Measurements from ENCODE around the gene FLNC. TPM values are rescaled to one million over a fixed set of nuclear protein-coding genes. Genes with fewer than 3 reads are reported as not detected.

Gene FLNC
- total and polyA plus RNA-seq, 9 of the 15 experiments (the other 6 are each of a cell fraction or from before 2014, with no cell fraction given) = 0.90 to 155 (median 28.8) TPM

DNA sequence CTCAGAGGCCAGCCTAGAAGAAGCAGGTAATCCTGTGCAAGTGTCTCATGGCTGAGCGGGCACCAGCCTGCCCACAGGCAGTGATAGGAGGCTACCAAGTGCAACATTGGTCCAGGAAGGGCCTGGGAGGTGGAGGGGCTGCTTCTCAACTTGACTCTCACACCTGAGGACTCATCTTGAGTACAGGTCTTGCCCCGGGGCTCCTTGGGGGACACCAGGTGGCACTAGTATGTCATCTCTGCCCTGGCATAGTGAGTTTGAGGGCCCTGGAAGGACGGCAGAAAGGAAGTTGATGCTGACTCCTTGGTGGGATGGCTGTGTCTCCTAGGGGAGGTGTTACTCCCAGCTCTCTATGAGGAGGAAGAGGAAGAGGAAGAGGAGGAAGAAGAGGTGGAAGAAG, 36.2 kb upstream of the FLNC start (continued):
- TF ChIP-seq, protein P1, sequence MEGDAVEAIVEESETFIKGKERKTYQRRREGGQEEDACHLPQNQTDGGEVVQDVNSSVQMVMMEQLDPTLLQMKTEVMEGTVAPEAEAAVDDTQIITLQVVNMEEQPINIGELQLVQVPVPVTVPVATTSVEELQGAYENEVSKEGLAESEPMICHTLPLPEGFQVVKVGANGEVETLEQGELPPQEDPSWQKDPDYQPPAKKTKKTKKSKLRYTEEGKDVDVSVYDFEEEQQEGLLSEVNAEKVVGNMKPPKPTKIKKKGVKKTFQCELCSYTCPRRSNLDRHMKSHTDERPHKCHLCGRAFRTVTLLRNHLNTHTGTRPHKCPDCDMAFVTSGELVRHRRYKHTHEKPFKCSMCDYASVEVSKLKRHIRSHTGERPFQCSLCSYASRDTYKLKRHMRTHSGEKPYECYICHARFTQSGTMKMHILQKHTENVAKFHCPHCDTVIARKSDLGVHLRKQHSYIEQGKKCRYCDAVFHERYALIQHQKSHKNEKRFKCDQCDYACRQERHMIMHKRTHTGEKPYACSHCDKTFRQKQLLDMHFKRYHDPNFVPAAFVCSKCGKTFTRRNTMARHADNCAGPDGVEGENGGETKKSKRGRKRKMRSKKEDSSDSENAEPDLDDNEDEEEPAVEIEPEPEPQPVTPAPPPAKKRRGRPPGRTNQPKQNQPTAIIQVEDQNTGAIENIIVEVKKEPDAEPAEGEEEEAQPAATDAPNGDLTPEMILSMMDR (IDR thresholded peaks at IDR 0.05 in 2 of 3, conservative IDR thresholded peaks at IDR 0.05 in 1 of 3; ENCODE audit: insufficient read depth in 2 of 3, low read depth in 1 of 3, low read length in 3 of 3) = peak; percentile 24 to 28 (median 27); a peak in 3 of 6 replicates
- TF ChIP-seq SMAD4 (CRISPR knock-in tag; conservative IDR thresholded peaks at IDR 0.05) (no peak), ZNF436 (CRISPR knock-in tag; IDR thresholded peaks at IDR 0.05) (no peak), RBFOX2 (IDR thresholded peaks at IDR 0.05; ENCODE audit: low read depth, low read length) (peak; percentile 16; the same call in 1 of the 2 replicates), EP400 (IDR thresholded peaks at IDR 0.05) (no peak), ZKSCAN3 (CRISPR knock-in tag; IDR thresholded peaks at IDR 0.05) (no peak), HDAC6 (IDR thresholded peaks at IDR 0.05; ENCODE audit: low read depth, low read length) (no peak), RAD21 (CRISPR knock-in tag; conservative IDR thresholded peaks at IDR 0.05 in 1 of 2, IDR thresholded peaks at IDR 0.05 in 1 of 2) (peak in 1 of 2 experiments; percentile 35; a peak in 2 of 4 replicates), MYBL2 (IDR thresholded peaks at IDR 0.05; ENCODE audit: low read depth) (no peak), MYBL2 (CRISPR knock-in tag; IDR thresholded peaks at IDR 0.05; ENCODE audit: borderline replicate concordance) (no peak), XRCC4 (IDR thresholded peaks at IDR 0.05; ENCODE audit: extremely low read depth, insufficient read depth, insufficient read length) (no peak)
- TF ChIP-seq, protein P2, sequence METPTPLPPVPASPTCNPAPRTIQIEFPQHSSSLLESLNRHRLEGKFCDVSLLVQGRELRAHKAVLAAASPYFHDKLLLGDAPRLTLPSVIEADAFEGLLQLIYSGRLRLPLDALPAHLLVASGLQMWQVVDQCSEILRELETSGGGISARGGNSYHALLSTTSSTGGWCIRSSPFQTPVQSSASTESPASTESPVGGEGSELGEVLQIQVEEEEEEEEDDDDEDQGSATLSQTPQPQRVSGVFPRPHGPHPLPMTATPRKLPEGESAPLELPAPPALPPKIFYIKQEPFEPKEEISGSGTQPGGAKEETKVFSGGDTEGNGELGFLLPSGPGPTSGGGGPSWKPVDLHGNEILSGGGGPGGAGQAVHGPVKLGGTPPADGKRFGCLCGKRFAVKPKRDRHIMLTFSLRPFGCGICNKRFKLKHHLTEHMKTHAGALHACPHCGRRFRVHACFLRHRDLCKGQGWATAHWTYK (CRISPR knock-in tag; IDR thresholded peaks at IDR 0.05) = no peak
- TF ChIP-seq, protein P3, sequence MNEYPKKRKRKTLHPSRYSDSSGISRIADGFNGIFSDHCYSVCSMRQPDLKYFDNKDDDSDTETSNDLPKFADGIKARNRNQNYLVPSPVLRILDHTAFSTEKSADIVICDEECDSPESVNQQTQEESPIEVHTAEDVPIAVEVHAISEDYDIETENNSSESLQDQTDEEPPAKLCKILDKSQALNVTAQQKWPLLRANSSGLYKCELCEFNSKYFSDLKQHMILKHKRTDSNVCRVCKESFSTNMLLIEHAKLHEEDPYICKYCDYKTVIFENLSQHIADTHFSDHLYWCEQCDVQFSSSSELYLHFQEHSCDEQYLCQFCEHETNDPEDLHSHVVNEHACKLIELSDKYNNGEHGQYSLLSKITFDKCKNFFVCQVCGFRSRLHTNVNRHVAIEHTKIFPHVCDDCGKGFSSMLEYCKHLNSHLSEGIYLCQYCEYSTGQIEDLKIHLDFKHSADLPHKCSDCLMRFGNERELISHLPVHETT (CRISPR knock-in tag; conservative IDR thresholded peaks at IDR 0.05 in 1 of 2, IDR thresholded peaks at IDR 0.05 in 1 of 2) = no peak
